OCI-LY3 (cell line): ENCODE data around the gene SYT8.
"Not testable (repeated sequence)": the region's sequence is repeated elsewhere in the genome, so short reads cannot be mapped to it uniquely, and the experiment has no call there.

Source experiments
- H2AFZ ChIP-seq: fragments of 200-600, 300-600 bp; shearing (Covaris generic); 2 replicates; pipeline ENCODE4 v1.6.0; 2014; ENCODE audit warnings: antibody characterized with exemption, low read depth, low read length
- H3K27ac ChIP-seq: fragments of 200-600, 300-600 bp; sonication (generic); 2 replicates; pipeline ENCODE4 v1.5.1; 2014; ENCODE audit warnings: mild to moderate bottlenecking, low read length, moderate library complexity, mixed read lengths
- H3K27me3 ChIP-seq: fragments of 200-600, 300-600 bp; sonication (generic); 2 replicates; pipeline ENCODE4 v1.6.1; 2014; ENCODE audit warnings: low read depth, low read length, mixed read lengths
- H3K36me3 ChIP-seq: fragments of 200-600, 300-600 bp; sonication (generic); replicated peaks from 2 replicates; pipeline ENCODE3; 2014; ENCODE audit warnings: low read depth, low read length, mixed read lengths
- H3K4me1 ChIP-seq: fragments of 300-600, 200-600 bp; sonication (generic); 2 replicates; pipeline ENCODE4 v1.6.1; 2014; ENCODE audit warnings: low read length, mixed read lengths
- H3K4me2 ChIP-seq: fragments of 200-600, 300-600 bp; sonication (generic); 2 replicates; pipeline ENCODE4 v1.6.1; 2014; ENCODE audit warnings: low read length, mixed read lengths
- H3K4me3 ChIP-seq: fragments of 300-600, 200-600 bp; sonication (generic); 2 replicates; pipeline ENCODE4 v1.5.1; 2014; ENCODE audit warnings: antibody characterized with exemption, mild to moderate bottlenecking, low read length, moderate library complexity
- H3K79me2 ChIP-seq: fragments of 300-600, 200-600 bp; shearing (Covaris generic); 2 replicates; pipeline ENCODE4 v1.6.1; 2014; ENCODE audit warnings: mild to moderate bottlenecking, low read length, mixed read lengths
- H3K9ac ChIP-seq: fragments of 300-600, 200-600 bp; shearing (Covaris generic); 2 replicates; pipeline ENCODE4 v1.6.0; 2014; ENCODE audit warnings: mild to moderate bottlenecking, low read length, moderate library complexity
- H3K9me3 ChIP-seq: fragments of 200-600, 300-600 bp; shearing (Covaris generic); 2 replicates; pipeline ENCODE4 v1.6.1; 2014; ENCODE audit warnings: low read length, mixed read lengths; ENCODE audit not compliant: insufficient read depth
- H4K20me1 ChIP-seq: fragments of 200-600, 300-600 bp; sonication (generic); 2 replicates; pipeline ENCODE4 v1.6.1; 2016; ENCODE audit warnings: low read length, mixed read lengths; ENCODE audit not compliant: insufficient read depth
- CTCF ChIP-seq: fragments of 200-600, 300-600 bp; sonication (generic); IDR thresholded peaks from 2 replicates; pipeline ENCODE4 v1.5.1; 2014; ENCODE audit warnings: antibody characterized with exemption, low read length, low read depth
- EZH2phosphoT487 ChIP-seq: fragments of 200-600 bp; shearing (Covaris generic); IDR thresholded peaks from 2 replicates; pipeline ENCODE4 v1.6.1; 2018; ENCODE audit warnings: antibody characterized with exemption, mixed run types, low read depth

The SYT8 gene

DNA sequence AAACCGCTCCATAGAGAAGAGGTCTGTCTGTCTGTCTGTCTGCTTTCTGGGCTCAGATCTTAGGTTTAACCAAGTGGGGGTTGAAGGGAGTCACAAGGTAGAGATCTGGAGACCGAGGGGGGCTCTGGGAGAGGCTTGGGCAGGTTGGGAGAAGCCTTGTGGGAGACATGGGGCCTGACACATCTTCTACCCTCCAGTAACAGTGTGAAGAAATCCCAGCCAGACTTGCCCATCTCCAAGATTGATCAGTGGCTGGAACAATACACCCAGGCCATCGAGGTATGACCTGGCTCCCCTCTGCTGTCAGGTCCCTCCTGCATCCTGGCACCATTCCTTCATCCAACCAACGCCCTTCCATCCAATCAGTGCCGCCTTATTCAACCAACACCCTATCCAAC, 49.5 kb downstream of the SYT8 start:
- peaks cover 84% of the 10 kb centered on the region for H4K20me1 ChIP-seq
- H3K27me3 ChIP-seq: no peaks in the 10 kb centered on the region
- TF ChIP-seq EZH2phosphoT487 (no peak), CTCF (no peak)
- H2AFZ ChIP-seq: no peak overlapping the region
- no peak overlapping the region for H3K9ac ChIP-seq
- H3K36me3 ChIP-seq: peaks cover 58% of the 10 kb centered on the region
- no peaks in the 10 kb centered on the region for H3K79me2 ChIP-seq
- H3K27ac ChIP-seq: no peak overlapping the region
- H3K9me3 ChIP-seq: no peaks in the 10 kb centered on the region
- H3K4me1 ChIP-seq: no peaks in the 10 kb centered on the region
- H3K4me2 ChIP-seq: no peak overlapping the region
- no peak overlapping the region for H3K4me3 ChIP-seq

DNA sequence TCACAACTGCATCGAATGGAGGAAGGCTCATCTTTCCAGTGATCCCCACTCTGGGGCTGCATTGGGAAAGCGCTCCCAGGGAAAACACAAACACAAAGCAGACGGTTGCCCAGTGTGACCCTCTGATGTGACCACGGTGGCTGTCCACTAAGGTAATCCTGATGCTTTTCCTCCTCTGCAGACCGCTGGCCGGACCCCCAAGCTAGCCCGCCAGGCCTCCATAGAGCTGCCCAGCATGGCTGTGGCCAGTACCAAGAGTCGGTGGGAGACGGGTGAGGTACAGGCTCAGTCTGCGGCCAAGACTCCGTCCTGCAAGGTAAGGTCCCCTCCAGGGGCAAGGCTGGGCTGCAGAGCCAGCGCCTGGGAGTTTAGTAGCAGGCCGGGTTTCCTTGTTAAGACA, 51.8 kb downstream of the SYT8 start:
- Histone ChIP-seq H4K20me1 (peaks cover 71% of the 10 kb centered on the region), H3K36me3 (peaks cover 50% of the 10 kb centered on the region)
- not testable (repeated sequence) for H3K4me3 ChIP-seq, H3K27ac ChIP-seq, H2AFZ ChIP-seq, H3K27me3 ChIP-seq, H3K79me2 ChIP-seq, H3K9ac ChIP-seq, H3K9me3 ChIP-seq, H3K4me1 ChIP-seq, H3K4me2 ChIP-seq
